Measurements from ENCODE around the gene RHOBTB1.

DNA sequence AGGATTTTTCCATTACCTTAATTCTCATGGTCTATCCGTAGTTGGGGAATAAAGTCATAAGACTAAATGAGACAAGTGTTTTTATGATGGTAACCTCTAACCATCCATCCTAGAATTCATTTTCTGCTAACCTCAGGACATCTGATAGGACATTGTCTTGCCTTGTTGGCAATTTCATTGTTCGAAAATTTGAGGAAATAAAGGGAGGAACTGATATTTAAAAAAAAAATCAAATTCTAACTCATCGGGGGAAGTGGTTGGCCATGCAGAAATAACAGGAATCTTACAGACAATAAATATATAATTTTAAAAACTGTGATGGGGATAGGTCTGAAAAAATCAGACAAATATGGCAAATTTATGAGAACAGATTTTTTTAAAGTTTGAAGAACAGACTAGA is 21.7 kb upstream of the RHOBTB1 start:
- TF ChIP-seq CTCF (IDR thresholded peaks at IDR 0.05) (no peak), POLR2A (IDR thresholded peaks at IDR 0.05) (no peak)
